ENCODE measurements around the gene FYCO1.

The FYCO1 gene

GRCh38 chr3:45984331-45985312 lies 11.0 kb downstream of the FYCO1 start:
- no peak for DNase-seq (ENCODE audit: low read depth)

- DNase-seq (ENCODE audit: low read depth), result no peak
These were observed 11.9 kb downstream of the FYCO1 start for GRCh38 chr3:45983770-45984169.

- DNase-seq (ENCODE audit: low read depth), result no peak
These were observed 14.1 kb downstream of the FYCO1 start for GRCh38 chr3:45981346-45982074.

- no peak for DNase-seq (ENCODE audit: low read depth)
These were observed 14.8 kb downstream of the FYCO1 start for GRCh38 chr3:45980819-45981218.

GRCh38 chr3:45980229-45980813 lies 15.3 kb downstream of the FYCO1 start:
- no peak for DNase-seq (ENCODE audit: low read depth)

- DNase-seq (ENCODE audit: low read depth), result no peak
These were observed 16.2 kb downstream of the FYCO1 start for GRCh38 chr3:45979378-45979777.

- no peak for DNase-seq (ENCODE audit: low read depth)
These were observed 17.4 kb downstream of the FYCO1 start for GRCh38 chr3:45978006-45978761.

- no peak for DNase-seq (ENCODE audit: low read depth)
These were observed 19.2 kb downstream of the FYCO1 start for GRCh38 chr3:45976191-45977091.

- DNase-seq (ENCODE audit: low read depth), result no peak
These were observed 19.9 kb downstream of the FYCO1 start for GRCh38 chr3:45975686-45976085.

- DNase-seq (ENCODE audit: low read depth), result no peak
These were observed 20.9 kb downstream of the FYCO1 start for GRCh38 chr3:45974686-45975085.

- no peak for DNase-seq (ENCODE audit: low read depth)
These were observed 22.9 kb downstream of the FYCO1 start for GRCh38 chr3:45972534-45973402.

GRCh38 chr3:45969953-45970352 lies 25.7 kb downstream of the FYCO1 start:
- no peak for DNase-seq (ENCODE audit: low read depth)

GRCh38 chr3:45969116-45969515 lies 26.5 kb downstream of the FYCO1 start:
- no peak for DNase-seq (ENCODE audit: low read depth)

- DNase-seq (ENCODE audit: low read depth), result no peak
These were observed 26.9 kb downstream of the FYCO1 start for GRCh38 chr3:45968706-45969105.

GRCh38 chr3:45968149-45968548 lies 27.5 kb downstream of the FYCO1 start:
- no peak for DNase-seq (ENCODE audit: low read depth)

GRCh38 chr3:45967724-45968123 lies 27.9 kb downstream of the FYCO1 start:
- no peak for DNase-seq (ENCODE audit: low read depth)

- no peak for DNase-seq (ENCODE audit: low read depth)
These were observed 28.5 kb downstream of the FYCO1 start for GRCh38 chr3:45966950-45967640.

- DNase-seq (ENCODE audit: low read depth), result no peak
These were observed 29.2 kb downstream of the FYCO1 start for GRCh38 chr3:45966371-45966791.

- no peak for DNase-seq (ENCODE audit: low read depth)
These were observed 30.0 kb downstream of the FYCO1 start for GRCh38 chr3:45965653-45966052.
